ENCODE measurements around the gene KIFC3.
"Not testable (repeated sequence)": the region's sequence is repeated elsewhere in the genome, so short reads cannot be mapped to it uniquely, and the experiment has no call there.

KIFC3 gene

GRCh38 chr16:57753448-57754353 lies 48.6 kb downstream of the KIFC3 start:
- no peak for DNase-seq (ENCODE audit: low spot score)

GRCh38 chr16:57752581-57753447 lies 49.5 kb downstream of the KIFC3 start:
- no peak for DNase-seq (ENCODE audit: low spot score)

- DNase-seq (ENCODE audit: low spot score) = no peak
Observed at GRCh38 chr16:57752203-57752580, 50.1 kb downstream of the KIFC3 start.

GRCh38 chr16:57751539-57752202 lies 50.6 kb downstream of the KIFC3 start:
- DNase-seq (ENCODE audit: low spot score) = no peak

GRCh38 chr16:57750796-57751538 lies 51.3 kb downstream of the KIFC3 start:
- DNase-seq (ENCODE audit: low spot score) = no peak

GRCh38 chr16:57749856-57750452 lies 52.3 kb downstream of the KIFC3 start:
- no peak for DNase-seq (ENCODE audit: low spot score)

GRCh38 chr16:57749101-57749692 lies 53.1 kb downstream of the KIFC3 start:
- DNase-seq (ENCODE audit: low spot score) = no peak

GRCh38 chr16:57748596-57748995 lies 53.7 kb downstream of the KIFC3 start:
- DNase-seq (ENCODE audit: low spot score) = no peak

- DNase-seq (ENCODE audit: low spot score) = no peak
Observed at GRCh38 chr16:57747996-57748395, 54.3 kb downstream of the KIFC3 start.

- DNase-seq (ENCODE audit: low spot score) = no peak
Observed at GRCh38 chr16:57747496-57747895, 54.8 kb downstream of the KIFC3 start.

GRCh38 chr16:57747091-57747490 lies 55.2 kb downstream of the KIFC3 start:
- DNase-seq (ENCODE audit: low spot score) = no peak

- DNase-seq (ENCODE audit: low spot score) = not testable (repeated sequence)
Observed at GRCh38 chr16:57746316-57746715, 56.0 kb downstream of the KIFC3 start.

- DNase-seq (ENCODE audit: low spot score) = no peak
Observed at GRCh38 chr16:57745768-57746167, 56.5 kb downstream of the KIFC3 start.

GRCh38 chr16:57744642-57744903 lies 57.7 kb downstream of the KIFC3 start:
- DNase-seq (ENCODE audit: low spot score) = no peak

GRCh38 chr16:57743886-57744641 lies 58.2 kb downstream of the KIFC3 start:
- no peak for DNase-seq (ENCODE audit: low spot score)

- DNase-seq (ENCODE audit: low spot score) = no peak
Observed at GRCh38 chr16:57743458-57743857, 58.8 kb downstream of the KIFC3 start.

GRCh38 chr16:57742543-57742942 lies 59.7 kb downstream of the KIFC3 start:
- no peak for DNase-seq (ENCODE audit: low spot score)

GRCh38 chr16:57741660-57742191 lies 60.6 kb downstream of the KIFC3 start:
- no peak for DNase-seq (ENCODE audit: low spot score)

GRCh38 chr16:57740423-57741071 lies 61.7 kb downstream of the KIFC3 start:
- DNase-seq (ENCODE audit: low spot score) = no peak
